C4-2B (cell line): Measurements from ENCODE around the gene ST3GAL2.

Experiments
- CTCF ChIP-seq: fragments of 450-650 bp; conservative IDR thresholded peaks from 2 replicates; pipeline ENCODE4 v1.5.1; 2017; ENCODE audit warnings: mild to moderate bottlenecking
- ZFX ChIP-seq: fragments of 450-650 bp; IDR thresholded peaks from 2 replicates; pipeline ENCODE4 v1.6.1; 2017

DNA sequence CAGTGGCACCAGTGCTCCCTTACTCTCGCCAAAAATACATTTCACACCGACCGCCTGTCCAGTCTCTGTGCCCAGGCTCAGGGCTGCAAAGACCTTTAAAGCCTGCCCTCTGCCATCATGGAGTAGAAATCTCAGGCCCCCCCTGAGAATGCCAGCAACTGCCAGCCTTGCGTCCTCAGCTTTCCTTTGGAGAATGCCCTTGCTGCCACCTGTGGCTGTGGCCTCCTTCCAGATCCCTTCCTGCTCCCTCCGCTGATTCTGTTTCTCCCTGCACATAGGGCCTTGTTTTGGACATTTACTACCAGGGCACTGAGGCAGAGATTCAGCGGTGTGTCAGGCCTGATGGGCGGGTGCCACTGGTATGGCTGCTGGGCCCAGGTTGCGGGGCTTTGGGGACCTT lies 28.7 kb upstream of the ST3GAL2 start:
- TF ChIP-seq CTCF (no peak), ZFX (no peak)
